ENCODE measurements around the gene HTR1A. TPM values are rescaled to one million over a fixed set of nuclear protein-coding genes. Genes with fewer than 3 reads are reported as not detected.

The HTR1A gene
- not detected for total RNA-seq

GRCh38 chr5:63962279-63962678 is at the start of gene HTR1A:
Gene HTR1A, minus strand, starts transcription at chr5:63962445. Its CDS starts 726 bp downstream, at chr5:63961719.
- no peaks in the 10 kb centered on the region for H3K36me3 Mint-ChIP-seq (ENCODE audit: insufficient read depth)
- no peak for ATAC-seq
- no peaks in the 10 kb centered on the region for H3K4me1 Mint-ChIP-seq (ENCODE audit: low read depth)
- no peak within 1 kb of the TSS for H3K4me3 Mint-ChIP-seq
- H3K9me3 Mint-ChIP-seq, result peaks cover 6% of the 10 kb centered on the region
- DNase-seq, result no peak
- H3K27me3 Mint-ChIP-seq (ENCODE audit: low read depth), result peaks cover 37% of the 10 kb centered on the region

- no peaks in the 10 kb centered on the region for H3K4me1 Mint-ChIP-seq (ENCODE audit: low read depth)
- ATAC-seq (no peak), DNase-seq (no peak)
- no peaks in the 10 kb centered on the region for H3K27me3 Mint-ChIP-seq (ENCODE audit: low read depth)
- no peaks in the 10 kb centered on the region for H3K36me3 Mint-ChIP-seq (ENCODE audit: insufficient read depth)
- H3K4me3 Mint-ChIP-seq, result no peak overlapping the region
- peaks cover 3% of the 10 kb centered on the region for H3K9me3 Mint-ChIP-seq
These were observed 41.7 kb upstream of the HTR1A start for GRCh38 chr5:64003966-64004365.

- no peaks in the 10 kb centered on the region for H3K4me1 Mint-ChIP-seq (ENCODE audit: low read depth)
- DNase-seq (no peak), ATAC-seq (no peak)
- peaks cover 12% of the 10 kb centered on the region for H3K9me3 Mint-ChIP-seq
- no peaks in the 10 kb centered on the region for H3K36me3 Mint-ChIP-seq (ENCODE audit: insufficient read depth)
- H3K4me3 Mint-ChIP-seq, result no peak overlapping the region
- no peaks in the 10 kb centered on the region for H3K27me3 Mint-ChIP-seq (ENCODE audit: low read depth)
These were observed 37.9 kb upstream of the HTR1A start for GRCh38 chr5:64000096-64000495.

- no peak for DNase-seq
- H3K9me3 Mint-ChIP-seq, result peaks cover 6% of the 10 kb centered on the region
- no peaks in the 10 kb centered on the region for H3K27me3 Mint-ChIP-seq (ENCODE audit: low read depth)
- ATAC-seq, result no peak
- no peaks in the 10 kb centered on the region for H3K4me1 Mint-ChIP-seq (ENCODE audit: low read depth)
- no peaks in the 10 kb centered on the region for H3K36me3 Mint-ChIP-seq (ENCODE audit: insufficient read depth)
- H3K4me3 Mint-ChIP-seq, result no peak overlapping the region
These were observed 24.8 kb upstream of the HTR1A start for GRCh38 chr5:63987053-63987452.

GRCh38 chr5:63981864-63982263 is 19.6 kb upstream of the HTR1A start:
- Mint-ChIP-seq H3K9me3 (peaks cover 13% of the 10 kb centered on the region), H3K27me3 (ENCODE audit: low read depth) (no peaks in the 10 kb centered on the region), H3K4me3 (no peak overlapping the region), H3K4me1 (ENCODE audit: low read depth) (no peaks in the 10 kb centered on the region), H3K36me3 (ENCODE audit: insufficient read depth) (no peaks in the 10 kb centered on the region)
- DNase-seq (no peak), ATAC-seq (no peak)

GRCh38 chr5:63963926-63964325 is 1.7 kb upstream of the HTR1A start:
- peaks cover 32% of the 10 kb centered on the region for H3K27me3 Mint-ChIP-seq (ENCODE audit: low read depth)
- ATAC-seq (no peak), DNase-seq (no peak)
- H3K4me3 Mint-ChIP-seq, result no peak overlapping the region
- H3K36me3 Mint-ChIP-seq (ENCODE audit: insufficient read depth), result no peaks in the 10 kb centered on the region
- peaks cover 4% of the 10 kb centered on the region for H3K9me3 Mint-ChIP-seq
- H3K4me1 Mint-ChIP-seq (ENCODE audit: low read depth), result no peaks in the 10 kb centered on the region

GRCh38 chr5:63963080-63963735 is 963 bp upstream of the HTR1A start:
- no peak for ATAC-seq
- Mint-ChIP-seq H3K4me1 (ENCODE audit: low read depth) (no peaks in the 10 kb centered on the region), H3K27me3 (ENCODE audit: low read depth) (peaks cover 37% of the 10 kb centered on the region), H3K9me3 (peaks cover 6% of the 10 kb centered on the region), H3K4me3 (no peak overlapping the region), H3K36me3 (ENCODE audit: insufficient read depth) (no peaks in the 10 kb centered on the region)
- no peak for DNase-seq

GRCh38 chr5:63961598-63962161 is 565 bp downstream of the HTR1A start:
- no peaks in the 10 kb centered on the region for H3K4me1 Mint-ChIP-seq (ENCODE audit: low read depth)
- no peaks in the 10 kb centered on the region for H3K36me3 Mint-ChIP-seq (ENCODE audit: insufficient read depth)
- ATAC-seq (no peak), DNase-seq (no peak)
- no peak overlapping the region for H3K4me3 Mint-ChIP-seq
- H3K9me3 Mint-ChIP-seq, result peaks cover 6% of the 10 kb centered on the region
- H3K27me3 Mint-ChIP-seq (ENCODE audit: low read depth), result peaks cover 37% of the 10 kb centered on the region

- Mint-ChIP-seq H3K27me3 (ENCODE audit: low read depth) (peaks cover 37% of the 10 kb centered on the region), H3K4me1 (ENCODE audit: low read depth) (no peaks in the 10 kb centered on the region), H3K36me3 (ENCODE audit: insufficient read depth) (no peaks in the 10 kb centered on the region), H3K4me3 (no peak overlapping the region), H3K9me3 (peaks cover 6% of the 10 kb centered on the region)
- ATAC-seq (no peak), DNase-seq (no peak)
These were observed 1.1 kb downstream of the HTR1A start for GRCh38 chr5:63961125-63961597.

GRCh38 chr5:63960646-63961045 is 1.6 kb downstream of the HTR1A start:
- DNase-seq, result no peak
- H3K4me1 Mint-ChIP-seq (ENCODE audit: low read depth), result no peaks in the 10 kb centered on the region
- ATAC-seq, result no peak
- H3K36me3 Mint-ChIP-seq (ENCODE audit: insufficient read depth), result no peaks in the 10 kb centered on the region
- H3K4me3 Mint-ChIP-seq, result no peak overlapping the region
- peaks cover 9% of the 10 kb centered on the region for H3K9me3 Mint-ChIP-seq
- H3K27me3 Mint-ChIP-seq (ENCODE audit: low read depth), result peaks cover 37% of the 10 kb centered on the region

- ATAC-seq, result no peak
- Mint-ChIP-seq H3K9me3 (peaks cover 9% of the 10 kb centered on the region), H3K4me1 (ENCODE audit: low read depth) (no peaks in the 10 kb centered on the region)
These were observed 2.9 kb downstream of the HTR1A start for GRCh38 chr5:63959177-63959982.

GRCh38 chr5:63958654-63959053 is 3.6 kb downstream of the HTR1A start:
- ATAC-seq (no peak), DNase-seq (no peak)
- Mint-ChIP-seq H3K36me3 (ENCODE audit: insufficient read depth) (no peaks in the 10 kb centered on the region), H3K9me3 (peaks cover 12% of the 10 kb centered on the region), H3K4me3 (no peak overlapping the region), H3K27me3 (ENCODE audit: low read depth) (peaks cover 37% of the 10 kb centered on the region), H3K4me1 (ENCODE audit: low read depth) (no peaks in the 10 kb centered on the region)

More at GRCh38 chr5:63959177-63959982, 2.9 kb downstream of the HTR1A start:
- peaks cover 37% of the 10 kb centered on the region for H3K27me3 Mint-ChIP-seq (ENCODE audit: low read depth)
- DNase-seq, result no peak
- no peak overlapping the region for H3K4me3 Mint-ChIP-seq
- no peaks in the 10 kb centered on the region for H3K36me3 Mint-ChIP-seq (ENCODE audit: insufficient read depth)

GRCh38 chr5:63957617-63958016 is 4.6 kb downstream of the HTR1A start:
- Mint-ChIP-seq H3K36me3 (ENCODE audit: insufficient read depth) (no peaks in the 10 kb centered on the region), H3K9me3 (peaks cover 12% of the 10 kb centered on the region), H3K4me1 (ENCODE audit: low read depth) (no peaks in the 10 kb centered on the region), H3K4me3 (no peak overlapping the region), H3K27me3 (ENCODE audit: low read depth) (peaks cover 36% of the 10 kb centered on the region)
- ATAC-seq (no peak), DNase-seq (no peak)

GRCh38 chr5:63953217-63953616 is 9.0 kb downstream of the HTR1A start:
- Mint-ChIP-seq H3K4me3 (no peak overlapping the region), H3K9me3 (peaks cover 6% of the 10 kb centered on the region), H3K27me3 (ENCODE audit: low read depth) (no peaks in the 10 kb centered on the region), H3K36me3 (ENCODE audit: insufficient read depth) (no peaks in the 10 kb centered on the region), H3K4me1 (ENCODE audit: low read depth) (no peaks in the 10 kb centered on the region)
- ATAC-seq (no peak), DNase-seq (no peak)

GRCh38 chr5:63935103-63935502 is 27.1 kb downstream of the HTR1A start:
- DNase-seq, result no peak
- Mint-ChIP-seq H3K9me3 (peaks cover 8% of the 10 kb centered on the region), H3K27me3 (ENCODE audit: low read depth) (no peaks in the 10 kb centered on the region), H3K4me3 (no peak overlapping the region), H3K36me3 (ENCODE audit: insufficient read depth) (no peaks in the 10 kb centered on the region), H3K4me1 (ENCODE audit: low read depth) (no peaks in the 10 kb centered on the region)
- no peak for ATAC-seq

All from activated T-cell treated with anti-CD3 and anti-CD28 coated beads, Interleukin-2, amount 50 U/mL, for 4 hours (primary cell).